Right renal cortex interstitium (tissue), 3 donors: Measurements from ENCODE around the gene GAS6. TPM values are rescaled to one million over a fixed set of nuclear protein-coding genes. Genes with fewer than 3 reads are reported as not detected.
"Not testable (repeated sequence)": the region's sequence is repeated elsewhere in the genome, so short reads cannot be mapped to it uniquely, and the experiment has no call there.

Experiments used
- DNase-seq, 3 donors: peaks; one replicate each; pipeline ENCODE4 v3.0.0-alpha.2; 2013; ENCODE audit warnings: low read depth in 3 of 3, low spot score in 2 of 3
- polyA plus RNA-seq, 3 donors: library from polyadenylated mRNA; unstranded; fragments of 120-200 nt; gene quantifications; one replicate each; pipeline ENCODE4 v1.2.1, GENCODE V29; 2013; ENCODE audit not compliant: insufficient read length in 3 of 3

The GAS6 gene
- polyA plus RNA-seq, 3 donors: 22.2 to 25.8 (median 24.7) TPM

- DNase-seq: no peak
Measured at GRCh38 chr13:113842336-113843062, 21.4 kb downstream of the GAS6 start.

GRCh38 chr13:113841353-113841650 is 22.6 kb downstream of the GAS6 start:
- no peak for DNase-seq

GRCh38 chr13:113840541-113841352 is 23.1 kb downstream of the GAS6 start:
- no peak for DNase-seq

GRCh38 chr13:113839536-113840204 is 24.2 kb downstream of the GAS6 start:
- DNase-seq: no peak

DNA sequence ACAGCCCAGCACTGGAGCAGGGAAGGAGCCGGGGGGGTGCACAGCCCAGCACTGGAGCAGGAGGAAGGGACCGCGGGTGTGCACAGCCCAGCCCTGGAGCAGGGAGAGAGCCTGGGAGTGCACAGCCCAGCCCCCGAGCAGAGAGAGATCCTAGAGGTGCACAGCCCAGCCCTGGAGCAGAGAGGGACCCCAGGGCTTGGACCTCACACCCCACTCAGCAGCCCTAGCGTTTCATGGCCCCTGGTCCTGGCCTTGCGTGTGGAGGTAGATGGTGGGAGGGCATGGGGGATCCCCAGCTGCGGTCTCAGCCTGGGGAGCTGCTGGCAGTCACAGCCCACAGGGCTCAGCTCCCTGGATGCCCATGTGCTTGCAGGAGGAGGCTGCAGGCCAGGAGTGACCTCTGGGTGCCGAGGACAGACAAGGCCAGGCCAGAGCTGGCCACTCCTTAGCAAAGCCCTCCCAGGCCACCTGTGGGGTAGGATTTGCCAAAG is 25.1 kb downstream of the GAS6 start:
- DNase-seq: no peak

DNA sequence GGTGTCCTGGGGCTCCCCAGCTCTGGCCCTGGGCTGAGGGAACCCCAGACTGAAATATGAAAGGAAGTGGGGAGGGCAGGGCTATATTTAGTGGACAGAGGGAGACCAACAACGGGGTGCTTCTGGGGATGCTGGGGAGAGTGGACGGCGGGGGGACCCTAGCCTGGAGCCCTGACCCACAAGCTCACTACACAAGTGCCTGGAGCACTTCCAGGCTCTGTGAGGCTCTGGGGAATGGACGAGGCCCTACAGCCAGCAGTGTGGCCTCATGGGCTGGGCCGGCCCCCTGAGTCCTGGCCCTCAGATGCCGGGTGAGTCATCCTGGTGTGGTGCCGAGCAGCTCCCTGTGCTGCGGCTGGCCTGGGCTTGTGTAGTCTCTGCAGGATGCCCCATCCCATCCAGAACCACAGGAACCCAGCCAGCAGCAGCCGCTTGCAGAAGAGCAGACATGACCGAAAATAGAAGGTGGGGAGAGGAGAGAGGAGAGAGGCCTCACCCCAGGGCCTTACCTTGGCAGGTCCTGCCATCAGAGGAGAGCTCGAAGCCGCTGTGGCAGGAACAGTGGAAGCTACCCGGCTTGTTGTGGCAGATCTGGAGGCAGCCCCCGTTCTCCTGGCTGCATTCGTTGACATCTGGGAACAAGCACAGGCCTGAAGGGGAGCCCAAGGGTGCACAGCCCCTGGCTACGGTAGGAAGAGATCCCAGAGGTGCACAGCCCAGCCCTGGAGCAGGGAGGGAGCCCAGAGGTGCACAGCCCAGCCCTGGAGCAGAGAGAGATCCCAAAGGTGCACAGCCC is 26.1 kb downstream of the GAS6 start:
- DNase-seq: no peak

DNA sequence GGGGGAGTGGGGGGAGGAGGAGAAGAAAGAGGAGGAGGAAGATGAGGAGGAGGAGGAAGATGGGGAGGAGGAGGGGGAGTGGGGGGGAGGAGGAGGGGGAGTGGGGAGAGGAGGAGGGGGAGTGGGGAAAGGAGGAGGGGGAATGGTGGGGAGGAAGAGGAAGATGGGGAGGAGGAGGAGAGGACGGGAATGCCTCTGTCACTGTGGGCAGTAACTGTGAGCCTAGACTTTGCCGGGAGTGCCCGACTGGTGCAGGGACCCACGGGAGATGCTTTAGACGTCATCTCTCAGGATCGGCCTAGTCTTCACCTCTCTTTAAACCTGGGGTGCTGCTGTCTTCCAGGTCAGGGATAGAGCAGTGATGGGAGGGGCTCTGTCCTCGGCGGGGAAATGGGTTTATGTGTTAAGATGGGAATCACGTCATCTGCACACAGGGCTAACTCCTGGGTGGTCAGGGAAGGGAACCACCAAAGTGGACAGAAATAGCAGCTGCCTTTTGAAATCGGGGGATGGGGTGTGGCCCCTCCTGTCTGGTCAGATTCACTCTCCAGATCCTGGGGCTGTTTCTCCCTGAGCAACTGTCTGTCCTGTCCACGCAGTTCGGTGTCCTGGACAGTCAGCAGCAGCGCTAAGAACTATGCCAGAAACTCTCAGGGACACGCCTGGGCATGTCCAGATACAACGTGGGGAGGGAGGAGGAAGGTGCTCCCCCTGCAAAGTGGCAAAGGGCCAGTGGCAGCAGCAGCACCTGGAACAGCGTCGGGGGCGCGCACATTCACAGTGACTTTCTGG is 26.9 kb downstream of the GAS6 start:
- no peak for DNase-seq

DNA sequence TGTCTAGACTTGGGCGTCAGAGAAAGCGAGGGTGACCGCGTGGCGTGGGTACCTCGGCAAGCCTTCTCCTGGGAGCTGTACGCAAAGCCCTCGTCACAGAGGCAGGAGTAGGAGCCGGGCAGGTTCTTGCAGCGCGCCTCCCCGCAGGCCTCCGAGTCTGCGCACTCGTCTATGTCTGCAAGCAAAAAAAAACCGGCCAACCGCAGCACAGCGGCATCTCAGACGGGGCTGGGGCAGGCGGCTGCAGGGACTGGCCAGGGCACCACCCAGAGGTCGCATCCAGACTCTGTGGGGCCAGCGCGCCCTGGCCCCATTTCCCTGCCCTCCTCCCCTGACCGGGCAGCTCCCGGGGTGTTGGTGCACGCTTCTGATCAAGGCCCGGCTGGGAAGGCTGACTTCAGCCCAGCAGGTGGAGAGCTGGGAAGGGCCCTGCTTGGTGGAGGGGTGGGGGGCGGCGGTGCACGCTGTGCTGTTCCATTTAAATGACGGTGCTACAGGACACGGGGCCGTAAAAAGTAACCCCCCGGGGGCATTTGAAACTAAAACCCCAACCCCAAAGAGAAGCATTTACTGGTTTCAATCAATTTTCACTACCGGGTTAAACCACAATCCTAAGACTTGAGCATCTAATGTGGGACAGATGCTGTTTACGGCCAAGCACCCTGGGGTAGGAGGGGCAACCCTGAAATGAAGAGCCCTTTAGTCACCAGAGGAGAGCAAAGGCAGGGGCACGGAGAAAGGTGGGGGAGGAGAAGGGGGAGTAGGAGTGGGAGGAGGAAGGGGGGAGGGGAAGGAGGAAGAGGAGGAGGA is 28.2 kb downstream of the GAS6 start:
- DNase-seq: no peak

- DNase-seq: no peak
Measured at GRCh38 chr13:113834496-113835200, 29.2 kb downstream of the GAS6 start.

- DNase-seq: not testable (repeated sequence)
Measured at GRCh38 chr13:113834006-113834405, 29.9 kb downstream of the GAS6 start.

- no peak for DNase-seq
Measured at GRCh38 chr13:113833111-113833830, 30.6 kb downstream of the GAS6 start.

DNA sequence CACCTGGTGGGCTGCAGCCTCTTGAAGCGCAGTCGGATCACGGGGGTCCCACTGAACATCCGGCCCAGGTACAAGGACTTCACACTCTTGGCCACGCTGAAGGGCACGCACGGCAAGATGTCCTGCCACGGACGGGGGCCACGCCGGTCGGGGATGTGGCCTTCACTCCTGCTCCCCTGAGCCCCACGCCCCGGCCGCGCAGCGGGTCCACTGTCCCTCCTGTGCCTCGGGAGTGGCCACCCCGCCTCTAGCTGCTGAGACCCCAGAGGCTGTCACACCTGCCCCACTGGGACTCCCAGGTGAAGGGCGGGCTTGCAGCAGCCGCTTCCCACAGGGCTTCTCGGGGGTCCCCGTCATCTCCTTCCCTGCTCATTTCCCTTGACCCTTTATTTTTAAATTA is 31.2 kb downstream of the GAS6 start:
- DNase-seq: no peak

DNA sequence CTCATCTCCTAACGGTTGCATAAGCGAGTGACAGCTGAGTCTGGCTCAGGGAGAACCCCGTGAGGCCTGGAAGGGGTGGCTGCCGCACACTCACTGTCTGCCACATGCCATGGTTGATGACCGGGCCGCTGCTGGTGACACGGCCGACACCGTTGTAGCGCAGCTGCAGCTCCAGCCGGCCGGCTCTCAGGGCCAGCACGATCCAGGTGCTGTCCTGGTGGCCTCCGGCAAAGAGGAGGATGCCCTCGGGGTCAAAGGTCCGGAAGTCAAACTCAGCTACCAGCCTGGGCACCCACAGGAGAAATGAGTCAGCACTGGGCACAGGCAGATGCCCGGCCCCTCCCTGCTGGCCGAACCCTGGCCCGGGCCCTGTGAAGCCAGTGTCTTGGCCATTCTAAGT is 31.7 kb downstream of the GAS6 start:
- DNase-seq: no peak

DNA sequence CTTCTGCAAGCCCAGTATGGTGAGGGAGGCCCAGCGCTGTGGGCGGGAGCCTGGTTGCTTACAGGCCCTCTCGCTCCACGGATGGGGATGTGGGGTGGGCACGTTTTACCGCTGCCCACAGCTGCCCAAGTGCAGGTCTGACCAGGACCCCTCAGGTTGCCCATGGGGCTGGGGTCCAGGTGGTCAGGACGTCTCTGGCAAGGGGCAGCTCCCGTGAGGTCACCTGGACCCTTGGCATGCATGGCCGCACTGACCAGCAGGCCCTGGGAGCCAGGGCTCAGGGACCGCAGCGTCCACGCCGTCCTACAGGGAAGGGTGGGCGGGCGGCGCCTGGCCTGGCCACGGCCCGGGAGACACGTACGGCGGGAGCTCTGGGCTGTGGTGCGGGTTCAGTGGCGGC is 32.8 kb downstream of the GAS6 start:
- DNase-seq: no peak

- not testable (repeated sequence) for DNase-seq
Measured at GRCh38 chr13:113830426-113830950, 33.4 kb downstream of the GAS6 start.

DNA sequence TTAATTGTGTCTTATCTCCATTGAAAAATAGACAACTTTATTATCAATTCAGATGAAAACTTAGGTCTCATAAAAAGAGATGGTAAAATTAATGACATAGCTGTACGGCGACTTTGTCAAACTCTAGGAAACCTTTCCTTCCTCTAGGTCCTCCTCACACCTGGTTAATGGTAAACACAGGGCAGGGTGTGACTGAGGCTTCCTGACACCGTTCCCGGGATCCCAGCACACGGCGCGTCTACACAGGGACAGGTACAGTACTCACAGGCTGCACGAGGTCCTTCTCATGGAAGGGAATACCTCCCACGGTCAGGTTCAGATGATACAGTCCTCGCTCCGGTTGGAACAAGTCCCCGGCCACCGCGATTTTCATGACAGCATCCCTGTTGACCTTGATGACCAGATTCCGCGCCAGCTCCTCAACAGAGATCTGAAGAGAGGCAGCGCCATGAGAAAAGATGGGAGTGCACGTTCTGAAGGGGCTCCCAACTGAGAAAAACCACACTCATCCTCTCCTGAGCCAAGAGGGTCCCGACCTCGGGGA is 35.5 kb downstream of the GAS6 start:
- no peak for DNase-seq

DNA sequence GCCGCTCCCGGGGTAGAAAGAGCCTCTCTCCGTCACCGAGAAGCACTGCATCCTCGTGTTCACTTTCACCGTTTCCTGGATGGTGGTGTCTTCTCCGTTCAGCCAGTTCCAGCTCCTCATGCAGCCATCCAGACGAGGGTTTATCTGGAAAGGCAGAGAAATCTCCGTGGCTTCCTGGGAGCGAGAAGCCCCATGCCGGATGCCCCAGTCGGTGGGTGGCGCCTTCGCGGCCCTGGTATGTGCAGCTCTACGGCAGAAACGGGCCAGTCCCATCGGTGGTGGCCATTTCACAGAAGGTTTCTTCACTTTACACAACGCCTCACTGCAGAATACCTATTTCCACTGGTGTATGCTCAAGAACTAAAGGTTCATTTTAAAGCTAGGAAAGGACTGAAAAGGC is 36.9 kb downstream of the GAS6 start:
- DNase-seq: no peak
